ENCODE results near the gene TDRD3.

TDRD3 gene

DNA sequence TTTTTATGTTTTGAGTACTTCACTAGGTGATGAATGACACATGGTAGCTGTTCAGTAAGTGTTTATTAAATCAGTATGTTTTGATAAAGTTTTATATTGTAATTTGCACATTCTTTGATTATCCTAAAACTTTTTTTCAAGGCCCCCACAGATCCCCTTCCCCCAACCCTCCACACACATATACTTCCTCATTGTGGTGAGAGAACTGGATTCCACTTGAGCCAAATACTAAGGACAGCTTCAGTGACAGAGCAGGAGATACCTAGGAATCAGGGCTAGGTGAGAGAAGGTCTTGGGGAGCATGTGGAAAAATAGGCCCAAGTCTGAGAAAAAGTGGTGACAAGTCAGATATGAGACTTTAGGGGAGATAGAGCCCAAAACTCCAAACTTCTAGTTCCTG, 174.6 kb downstream of the TDRD3 start:
- Mint-ChIP-seq H3K27me3 (no peaks in the 10 kb centered on the region), H3K4me1 (no peaks in the 10 kb centered on the region), H3K4me3 (no peak overlapping the region), H3K27ac (no peak overlapping the region), H3K9me3 (no peaks in the 10 kb centered on the region), H3K36me3 (peaks cover 67% of the 10 kb centered on the region)
- ATAC-seq: no peak

DNA sequence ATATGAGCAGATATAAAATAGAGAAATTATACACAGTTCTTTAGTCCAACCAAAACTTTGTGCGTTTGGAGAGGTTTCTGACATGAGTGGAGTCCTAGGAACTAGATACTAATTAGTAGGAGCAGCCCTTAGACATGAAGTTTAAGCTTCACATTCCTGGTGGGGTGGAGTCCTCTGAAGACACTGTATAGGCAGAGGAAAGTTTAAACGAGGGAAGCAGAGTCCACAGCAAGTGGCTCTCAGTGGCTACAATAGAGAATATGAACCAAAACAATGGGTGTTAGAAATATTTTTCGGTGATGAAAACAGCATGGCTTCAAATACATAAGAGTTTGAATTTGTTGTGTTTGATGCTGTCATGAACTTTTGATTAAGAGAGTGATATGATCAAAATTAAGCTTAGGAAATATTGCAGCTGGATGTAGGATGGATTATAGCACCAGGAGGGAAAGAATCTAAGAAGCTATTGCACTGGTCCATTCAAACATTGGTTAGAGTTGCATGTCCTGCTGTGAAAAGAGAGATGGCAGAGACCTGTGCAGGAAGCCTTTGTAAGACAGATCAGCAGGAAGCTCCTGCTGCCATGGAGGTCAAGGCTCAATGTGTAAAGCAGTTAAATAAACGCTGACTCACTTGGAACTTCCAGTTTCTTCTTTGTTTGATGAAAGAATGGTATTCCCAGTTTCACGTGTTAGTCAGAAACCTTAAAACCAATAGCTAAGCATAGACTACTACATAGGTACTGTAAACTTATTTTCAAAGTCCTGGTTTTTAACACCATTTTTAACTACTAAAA, 175.2 kb downstream of the TDRD3 start:
- H3K27ac Mint-ChIP-seq: no peak overlapping the region
- no peaks in the 10 kb centered on the region for H3K9me3 Mint-ChIP-seq
- no peaks in the 10 kb centered on the region for H3K4me1 Mint-ChIP-seq
- H3K27me3 Mint-ChIP-seq: no peaks in the 10 kb centered on the region
- ATAC-seq: no peak
- peaks cover 61% of the 10 kb centered on the region for H3K36me3 Mint-ChIP-seq
- H3K4me3 Mint-ChIP-seq: no peak overlapping the region

DNA sequence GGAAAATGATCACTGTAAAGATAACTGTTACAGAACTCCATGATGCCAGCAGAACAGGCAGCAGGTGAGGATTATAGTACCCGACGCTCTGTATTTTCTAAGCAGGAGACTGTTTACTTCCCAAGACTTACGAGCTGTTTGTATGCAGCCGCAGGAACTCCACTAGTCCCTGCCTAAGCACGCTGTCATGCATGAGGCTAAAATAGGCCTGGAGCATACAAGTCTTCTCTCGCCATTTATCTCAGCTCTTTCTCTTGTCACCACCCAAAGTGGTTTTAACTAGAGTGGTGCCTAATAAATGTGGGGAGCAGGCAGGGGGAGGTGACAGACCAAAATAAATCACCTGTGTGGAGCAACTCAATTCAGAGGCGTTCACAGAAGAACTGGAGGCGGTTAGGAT, 175.8 kb downstream of the TDRD3 start:
- H3K9me3 Mint-ChIP-seq: no peaks in the 10 kb centered on the region
- no peak for ATAC-seq
- no peak overlapping the region for H3K27ac Mint-ChIP-seq
- no peaks in the 10 kb centered on the region for H3K4me1 Mint-ChIP-seq
- H3K36me3 Mint-ChIP-seq: peaks cover 57% of the 10 kb centered on the region
- no peaks in the 10 kb centered on the region for H3K27me3 Mint-ChIP-seq
- H3K4me3 Mint-ChIP-seq: no peak overlapping the region

DNA sequence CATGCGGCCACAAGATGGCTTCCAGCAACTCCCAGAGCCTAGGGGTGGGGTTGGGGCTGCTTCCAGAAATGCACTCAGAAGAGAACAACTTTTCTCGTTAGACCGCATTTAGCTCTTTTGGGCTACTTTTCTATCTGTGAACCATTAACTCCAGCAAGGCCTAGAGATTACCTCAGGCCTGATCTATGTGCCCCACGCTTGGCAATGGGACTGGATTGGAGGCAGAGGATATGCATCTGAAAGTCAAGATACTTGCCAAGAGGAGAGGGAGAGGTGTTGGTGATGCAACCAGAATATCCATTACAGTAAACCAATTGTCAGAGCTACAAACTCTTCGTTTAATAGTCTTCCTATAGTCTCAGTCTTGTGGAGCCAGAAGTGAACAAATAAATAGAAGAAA, 177.7 kb downstream of the TDRD3 start:
- no peaks in the 10 kb centered on the region for H3K9me3 Mint-ChIP-seq
- no peak overlapping the region for H3K27ac Mint-ChIP-seq
- peaks cover 39% of the 10 kb centered on the region for H3K36me3 Mint-ChIP-seq
- H3K4me1 Mint-ChIP-seq: no peaks in the 10 kb centered on the region
- ATAC-seq: no peak
- H3K27me3 Mint-ChIP-seq: no peaks in the 10 kb centered on the region
- H3K4me3 Mint-ChIP-seq: no peak overlapping the region

DNA sequence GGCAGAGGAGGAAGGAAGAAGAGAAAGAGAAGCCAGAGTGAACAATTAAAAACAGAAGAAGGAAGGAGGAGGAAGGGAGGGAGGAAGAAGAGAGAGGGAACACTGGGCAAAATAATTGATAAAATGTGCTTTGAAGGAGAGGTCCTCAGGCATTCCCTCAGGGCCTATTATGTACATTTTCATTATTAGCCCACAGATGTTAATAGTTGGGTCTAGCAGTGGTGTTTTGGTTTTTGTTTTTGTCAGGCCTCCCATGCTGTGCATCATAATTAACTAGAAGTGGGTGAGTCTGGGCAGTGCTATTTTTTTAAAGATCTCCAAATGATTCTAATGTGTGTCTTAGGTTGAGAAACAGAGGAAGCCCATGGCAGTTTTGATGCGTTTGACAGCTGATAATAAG, 178.1 kb downstream of the TDRD3 start:
- H3K27me3 Mint-ChIP-seq: no peaks in the 10 kb centered on the region
- no peak overlapping the region for H3K27ac Mint-ChIP-seq
- H3K36me3 Mint-ChIP-seq: peaks cover 35% of the 10 kb centered on the region
- H3K4me1 Mint-ChIP-seq: no peaks in the 10 kb centered on the region
- H3K4me3 Mint-ChIP-seq: no peak overlapping the region
- no peaks in the 10 kb centered on the region for H3K9me3 Mint-ChIP-seq
- ATAC-seq: no peak

DNA sequence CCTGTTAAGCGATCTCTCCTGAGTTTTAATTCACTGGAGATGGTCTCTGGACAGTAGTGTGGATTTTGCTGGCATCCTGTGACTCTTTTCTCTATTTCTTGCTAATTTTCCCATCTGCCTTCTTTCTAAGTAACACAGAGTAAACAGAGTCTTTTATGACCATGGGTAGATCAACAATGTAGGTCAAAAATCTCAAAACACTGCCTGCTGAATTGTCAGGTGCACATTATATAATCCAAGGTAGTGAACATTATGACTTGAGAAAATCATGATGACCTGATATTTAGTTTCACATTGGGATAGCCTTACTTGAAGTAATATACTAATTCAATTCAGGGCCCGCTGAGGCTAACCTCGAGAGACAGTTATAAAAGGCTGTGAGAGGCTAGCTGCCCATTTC, 180.7 kb downstream of the TDRD3 start:
- no peak for ATAC-seq
- no peaks in the 10 kb centered on the region for H3K4me1 Mint-ChIP-seq
- no peaks in the 10 kb centered on the region for H3K27me3 Mint-ChIP-seq
- no peak overlapping the region for H3K4me3 Mint-ChIP-seq
- no peak overlapping the region for H3K27ac Mint-ChIP-seq
- peaks cover 20% of the 10 kb centered on the region for H3K36me3 Mint-ChIP-seq
- no peaks in the 10 kb centered on the region for H3K9me3 Mint-ChIP-seq

DNA sequence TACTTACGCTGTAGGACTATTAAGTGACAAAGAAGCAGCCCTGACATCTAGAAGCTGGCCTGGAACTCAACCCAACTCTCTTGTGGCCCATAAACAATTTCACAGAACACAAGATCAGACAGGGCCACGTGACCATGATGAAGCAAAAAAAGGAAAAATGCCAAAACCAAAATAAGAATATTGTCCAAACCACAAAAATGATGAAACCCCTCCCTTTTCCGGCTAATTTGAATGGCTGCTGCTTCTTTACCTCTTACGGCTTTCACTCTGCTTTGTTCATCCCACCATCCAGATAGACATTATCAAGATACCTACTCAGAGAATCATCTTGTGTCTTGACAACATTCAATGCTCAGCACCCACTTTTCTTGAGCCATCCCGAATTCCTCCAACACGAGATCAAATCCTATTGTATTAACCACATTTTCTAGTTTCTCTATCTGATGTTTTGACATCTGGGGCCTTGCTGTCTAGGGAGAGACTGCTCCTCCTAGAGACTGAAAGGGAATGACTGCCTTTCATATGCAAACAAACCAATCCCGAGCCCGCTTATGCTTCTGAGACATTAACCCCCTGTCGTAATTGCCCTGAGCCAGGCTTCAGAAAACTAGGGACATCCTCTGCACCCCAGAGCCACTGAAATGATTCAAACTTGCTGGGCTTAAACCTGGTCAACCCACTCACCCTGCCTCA, 186.3 kb downstream of the TDRD3 start:
- no peak overlapping the region for H3K27ac Mint-ChIP-seq
- H3K4me1 Mint-ChIP-seq: peaks cover 8% of the 10 kb centered on the region
- no peak for ATAC-seq
- H3K36me3 Mint-ChIP-seq: peaks cover 5% of the 10 kb centered on the region
- peaks cover 3% of the 10 kb centered on the region for H3K9me3 Mint-ChIP-seq
- no peak overlapping the region for H3K4me3 Mint-ChIP-seq
- H3K27me3 Mint-ChIP-seq: no peaks in the 10 kb centered on the region

DNA sequence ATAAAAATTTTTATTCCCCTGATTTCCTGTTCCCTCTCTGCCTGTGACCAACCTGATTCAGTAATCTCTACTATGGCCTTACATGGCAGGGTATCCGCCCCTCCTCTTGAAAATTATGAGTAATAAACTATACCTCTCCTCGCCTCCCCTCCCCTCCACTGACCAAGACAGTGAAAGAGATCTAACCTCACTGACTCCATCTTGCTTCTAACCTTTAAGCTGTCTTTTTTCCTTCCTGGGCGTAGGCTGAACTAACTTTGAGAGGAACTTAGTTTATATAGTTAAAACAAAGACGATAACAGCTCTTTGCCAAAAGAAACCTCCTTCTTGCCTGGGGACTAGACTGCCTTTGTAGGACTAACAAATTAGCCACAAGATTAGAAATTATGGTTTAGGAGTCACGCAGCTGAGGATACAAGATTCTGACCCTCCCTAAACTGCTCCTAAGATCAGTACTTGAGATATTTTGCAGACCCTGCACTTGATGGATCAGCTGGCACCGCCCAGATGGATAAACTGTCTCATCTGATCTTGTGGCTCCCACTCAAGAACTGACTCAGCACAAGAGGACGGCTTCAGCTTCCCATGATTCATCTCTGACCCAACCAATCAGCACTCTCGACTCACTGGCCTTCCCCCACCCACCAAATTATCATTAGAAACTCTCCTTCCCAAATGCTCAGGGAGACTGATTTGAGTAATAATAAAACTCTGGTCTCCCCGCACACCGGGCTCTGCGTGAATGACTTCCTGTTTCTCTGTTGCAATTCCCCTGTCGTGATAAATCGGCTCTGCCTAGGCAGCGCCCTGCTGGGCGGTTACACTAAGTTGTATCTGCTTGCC, 187.1 kb downstream of the TDRD3 start:
- Mint-ChIP-seq H3K4me1 (peaks cover 8% of the 10 kb centered on the region), H3K27ac (no peak overlapping the region), H3K27me3 (no peaks in the 10 kb centered on the region), H3K9me3 (peaks cover 3% of the 10 kb centered on the region), H3K4me3 (no peak overlapping the region), H3K36me3 (peaks cover 5% of the 10 kb centered on the region)
- peak; percentile 13 for ATAC-seq

DNA sequence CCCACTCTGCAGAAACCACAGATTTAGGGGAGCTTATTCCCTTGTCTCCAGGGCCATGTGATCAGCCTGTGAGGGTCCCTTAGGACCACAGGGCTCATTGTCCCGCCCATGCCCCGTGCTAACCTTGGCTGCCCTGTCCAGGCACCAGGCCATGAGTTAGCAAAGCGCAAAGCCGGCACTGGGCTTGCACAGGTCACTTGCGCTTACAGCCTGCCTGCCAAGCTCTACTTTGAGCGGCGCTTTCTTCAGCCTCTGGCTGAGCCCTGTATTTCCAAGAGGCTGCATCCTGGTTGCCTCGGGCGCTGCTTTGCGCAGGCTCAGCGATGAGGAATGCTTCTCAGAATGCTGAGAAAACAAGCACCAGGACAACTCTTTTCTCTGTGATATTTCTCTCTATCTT, 188.0 kb downstream of the TDRD3 start:
- Mint-ChIP-seq H3K4me1 (peaks cover 8% of the 10 kb centered on the region), H3K4me3 (no peak overlapping the region), H3K27ac (no peak overlapping the region), H3K9me3 (peaks cover 3% of the 10 kb centered on the region), H3K36me3 (peaks cover 5% of the 10 kb centered on the region), H3K27me3 (no peaks in the 10 kb centered on the region)
- no peak for ATAC-seq

DNA sequence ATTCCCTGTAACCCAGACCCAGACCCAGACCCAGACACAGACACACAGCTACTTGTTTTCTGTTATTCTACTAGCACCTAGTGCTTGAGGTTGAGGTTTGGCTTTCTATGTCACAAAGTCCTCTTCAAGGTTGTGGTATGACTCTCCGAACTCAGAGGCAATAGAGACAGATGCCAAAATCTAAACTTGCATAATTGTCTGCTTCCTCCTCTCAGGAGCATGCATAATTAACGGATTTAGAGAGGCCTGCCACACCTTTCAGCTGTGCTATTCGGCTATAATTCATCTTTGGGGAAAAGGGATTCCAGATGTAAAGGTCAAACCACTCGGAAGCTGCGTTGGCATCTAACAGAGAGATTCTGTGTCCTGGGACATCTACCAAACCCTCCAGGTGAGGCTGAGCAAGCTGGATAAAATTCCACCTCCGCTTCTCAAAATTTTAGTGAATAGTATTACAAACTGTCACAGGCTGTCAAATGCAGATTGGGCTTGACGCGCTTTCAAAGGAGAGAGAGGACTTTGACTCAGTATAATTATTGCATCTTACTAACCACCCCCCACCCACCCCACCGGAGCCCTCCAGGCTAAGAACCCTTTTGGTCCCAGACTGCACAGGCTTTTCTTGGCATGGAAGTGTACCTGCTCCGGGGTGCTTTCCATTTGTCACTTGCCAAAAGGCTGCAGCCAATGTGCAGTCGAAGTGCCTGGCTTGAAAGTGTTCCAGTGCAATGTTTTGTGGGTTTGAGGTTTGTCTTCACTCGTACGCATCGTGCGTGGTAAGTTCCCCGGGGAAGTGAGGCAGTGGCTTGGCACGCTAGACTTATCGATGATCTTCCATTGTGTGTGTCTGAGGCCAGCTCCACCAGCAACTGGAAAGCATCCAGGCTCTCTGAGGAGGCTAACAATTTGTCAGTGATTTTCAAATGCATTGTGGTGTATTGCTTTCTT, 194.1 kb downstream of the TDRD3 start:
- Mint-ChIP-seq H3K36me3 (no peaks in the 10 kb centered on the region), H3K4me1 (no peaks in the 10 kb centered on the region), H3K27me3 (no peaks in the 10 kb centered on the region), H3K9me3 (peaks cover 3% of the 10 kb centered on the region), H3K27ac (no peak overlapping the region), H3K4me3 (no peak overlapping the region)
- ATAC-seq: peak; percentile 54

DNA sequence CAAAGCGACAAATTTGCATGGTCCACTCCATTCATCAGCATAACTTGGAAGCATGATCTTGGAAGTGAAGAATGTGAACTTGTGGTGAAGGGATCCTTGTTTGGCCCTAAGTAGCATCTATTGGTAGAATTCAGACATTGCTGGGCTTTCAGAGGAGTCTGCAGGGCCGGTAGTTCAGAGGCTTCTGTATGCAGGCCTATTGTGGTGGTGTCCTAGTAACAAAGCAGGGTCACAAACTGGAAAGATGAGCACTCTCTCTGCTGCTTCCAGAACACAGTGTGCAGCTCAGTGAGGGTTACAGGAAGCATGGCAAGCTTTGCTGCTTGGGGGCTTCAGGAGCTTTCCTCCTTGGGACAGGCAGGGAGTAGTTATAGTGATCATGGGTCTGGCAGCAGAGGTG, 206.0 kb downstream of the TDRD3 start:
- H3K27ac Mint-ChIP-seq: no peak overlapping the region
- H3K9me3 Mint-ChIP-seq: no peaks in the 10 kb centered on the region
- H3K27me3 Mint-ChIP-seq: no peaks in the 10 kb centered on the region
- no peak overlapping the region for H3K4me3 Mint-ChIP-seq
- H3K36me3 Mint-ChIP-seq: no peaks in the 10 kb centered on the region
- peak; percentile 14 for ATAC-seq
- no peaks in the 10 kb centered on the region for H3K4me1 Mint-ChIP-seq

DNA sequence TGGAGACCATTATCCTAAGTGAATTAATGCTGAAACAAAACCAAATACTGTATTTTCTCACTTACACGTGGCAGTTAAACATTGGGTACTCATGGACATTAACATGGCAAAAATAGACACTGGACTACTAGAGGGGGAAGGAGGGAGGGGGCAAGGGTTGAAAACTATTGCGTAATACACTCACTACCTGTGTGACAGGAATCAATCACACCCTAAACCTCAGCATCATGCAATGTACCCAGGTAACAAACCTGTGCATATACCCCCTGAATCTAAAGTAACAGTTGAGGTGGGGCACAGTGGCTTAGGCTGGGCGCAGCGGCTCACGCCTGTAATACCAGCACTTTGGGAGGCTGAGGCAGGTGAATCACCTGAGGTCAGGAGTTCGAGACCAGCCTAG, 207.0 kb downstream of the TDRD3 start:
- H3K27ac Mint-ChIP-seq: no peak overlapping the region
- H3K4me1 Mint-ChIP-seq: no peaks in the 10 kb centered on the region
- no peak for ATAC-seq
- no peaks in the 10 kb centered on the region for H3K9me3 Mint-ChIP-seq
- no peak overlapping the region for H3K4me3 Mint-ChIP-seq
- H3K36me3 Mint-ChIP-seq: no peaks in the 10 kb centered on the region
- no peaks in the 10 kb centered on the region for H3K27me3 Mint-ChIP-seq

DNA sequence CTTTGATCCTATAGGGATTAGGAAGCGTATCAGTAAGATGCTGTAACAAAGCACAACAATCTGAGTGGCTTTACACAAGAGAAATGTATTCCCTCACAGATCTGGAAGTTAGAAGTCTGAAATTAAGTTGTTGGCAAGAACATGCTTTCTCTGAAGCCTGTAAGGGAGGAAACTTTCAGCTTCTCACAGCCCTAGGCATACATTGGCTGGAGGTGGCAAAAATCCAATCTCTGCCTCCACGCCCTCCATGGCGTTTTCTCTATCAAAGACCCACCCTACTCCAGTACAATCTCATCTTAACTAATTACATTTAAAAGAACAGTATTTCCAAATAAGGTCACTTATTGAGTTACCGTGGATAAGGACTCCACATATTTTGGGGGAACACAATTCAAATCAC, 211.9 kb downstream of the TDRD3 start:
- no peaks in the 10 kb centered on the region for H3K36me3 Mint-ChIP-seq

DNA sequence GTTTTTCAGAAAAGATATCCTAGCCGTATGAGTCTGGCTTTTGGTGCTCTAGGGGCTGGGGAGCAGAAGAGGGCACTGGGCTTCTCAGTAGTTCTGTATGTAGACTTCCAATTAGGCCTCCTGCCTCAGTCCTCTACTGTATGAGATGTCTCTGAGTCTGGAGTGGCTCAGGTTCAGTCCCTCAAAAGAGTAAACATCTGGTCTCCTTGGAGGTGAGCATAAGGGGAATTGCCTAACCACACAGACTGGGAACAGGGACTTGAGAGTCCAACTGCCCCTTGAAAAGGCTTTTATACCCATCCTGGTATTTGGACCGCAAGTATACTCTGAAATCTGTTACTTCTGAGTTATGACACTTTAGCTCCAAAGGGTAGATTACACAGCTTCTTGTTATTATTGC, 214.5 kb downstream of the TDRD3 start:
- no peak for ATAC-seq
- Mint-ChIP-seq H3K9me3 (no peaks in the 10 kb centered on the region), H3K4me3 (no peak overlapping the region), H3K36me3 (no peaks in the 10 kb centered on the region), H3K4me1 (no peaks in the 10 kb centered on the region), H3K27me3 (peaks cover 9% of the 10 kb centered on the region), H3K27ac (no peak overlapping the region)

More for the DNA sequence above, 211.9 kb downstream of the TDRD3 start:
- Mint-ChIP-seq H3K9me3 (no peaks in the 10 kb centered on the region), H3K27ac (no peak overlapping the region), H3K4me1 (no peaks in the 10 kb centered on the region), H3K4me3 (no peak overlapping the region), H3K27me3 (no peaks in the 10 kb centered on the region)
- no peak for ATAC-seq

DNA sequence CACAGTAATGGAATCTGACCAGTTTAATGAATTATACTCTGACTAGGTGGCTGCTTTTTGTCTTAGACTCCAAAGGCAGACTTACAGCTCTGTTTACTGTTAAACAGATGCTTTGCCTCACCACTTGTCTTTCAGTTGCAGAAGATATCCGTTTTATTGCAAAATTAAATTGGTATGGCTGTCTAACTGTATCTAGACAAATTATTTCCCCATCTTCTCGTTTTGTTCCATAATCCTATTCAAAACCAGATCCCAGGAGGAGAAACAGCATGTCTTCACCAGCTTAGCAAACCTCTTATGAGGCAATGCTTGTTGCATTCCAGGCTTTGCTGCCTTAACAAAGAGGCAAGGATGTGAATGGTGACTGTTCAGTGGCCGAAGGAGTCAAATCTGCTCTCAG, 215.6 kb downstream of the TDRD3 start:
- no peak for ATAC-seq
- Mint-ChIP-seq H3K9me3 (no peaks in the 10 kb centered on the region), H3K4me1 (no peaks in the 10 kb centered on the region), H3K27ac (no peak overlapping the region), H3K4me3 (no peak overlapping the region), H3K36me3 (no peaks in the 10 kb centered on the region), H3K27me3 (peaks cover 9% of the 10 kb centered on the region)

All from stimulated activated memory B cell treated with anti-CD40 and anti-IgM and Interleukin-4, amounts not matched to agents 10 μg/mL and 1 μg/mL and 100 μg/mL, for 72 hours (primary cell).